Suprapubic skin (tissue), 4 donors: ENCODE data around the gene PCDHA9. TPM values are rescaled to one million over a fixed set of nuclear protein-coding genes. Genes with fewer than 3 reads are reported as not detected.

ENCODE experiments used
- DNase-seq, 2 donors: peaks; one replicate each; pipeline ENCODE4 v3.0.0-alpha.2; 2019; ENCODE audit warnings: low spot score in 2 of 2
- H3K27ac ChIP-seq: fragments of 200-600 bp; sonication (generic); one replicate; pipeline ENCODE4 v1.5.1; 2019
- H3K27me3 ChIP-seq: fragments of 200-600 bp; sonication (generic); one replicate; pipeline ENCODE4 v1.5.1; 2019
- H3K36me3 ChIP-seq: fragments of 200-600 bp; sonication (generic); one replicate; pipeline ENCODE4 v1.5.1; 2019
- H3K4me1 ChIP-seq: fragments of 200-600 bp; sonication (generic); one replicate; pipeline ENCODE4 v1.5.1; 2019
- H3K4me3 ChIP-seq: fragments of 200-600 bp; sonication (generic); one replicate; pipeline ENCODE4 v1.5.1; 2019; ENCODE audit warnings: mild to moderate bottlenecking
- H3K9me3 ChIP-seq: fragments of 200-600 bp; sonication (generic); one replicate; pipeline ENCODE4 v1.5.1; 2019
- CTCF ChIP-seq, 2 donors: fragments of 200-600 bp in 1 of 2; fragments of 450-650 bp in 1 of 2; sonication (generic) in 1 of 2; IDR thresholded peaks; one replicate each; pipeline ENCODE4 v1.5.1; 2016 to 2019; ENCODE audit warnings: antibody characterized with exemption in 2 of 2, mild to moderate bottlenecking in 1 of 2, moderate library complexity in 1 of 2
- EP300 ChIP-seq: sonication (generic); formaldehyde crosslinking; IDR thresholded peaks from one replicate; pipeline ENCODE4 v1.6.1; 2017; ENCODE audit warnings: antibody characterized with exemption
- POLR2A ChIP-seq, 2 donors: fragments of 450-650 bp; IDR thresholded peaks; one replicate each; pipeline ENCODE4 v1.6.1; 2017; ENCODE audit warnings: antibody characterized with exemption in 2 of 2, mild to moderate bottlenecking in 2 of 2, moderate library complexity in 2 of 2
- POLR2AphosphoS5 ChIP-seq, 3 donors: sonication (generic); formaldehyde crosslinking; IDR thresholded peaks; one replicate each; pipeline ENCODE4 v1.6.1; 2017; ENCODE audit warnings: antibody characterized with exemption in 3 of 3
- whole genome bisulfite sequencing: methylation state at CpG from one replicate; pipeline ENCODE4 v1.1.5; 2018; 5-methylcytosine and 5-hydroxymethylcytosine counted together
- total RNA-seq, 4 donors: library from RNA; depleted of rRNA; stranded (reverse); fragments of >200 nt; gene quantifications; one replicate each; pipeline ENCODE4 v1.1.0, GENCODE V29; 2016

Gene PCDHA9
- total RNA-seq, 4 donors from 2014 or later, result 0.08 to 0.34 (median 0.26) TPM

GRCh38 chr5:140877262-140877581, 29.0 kb downstream of the PCDHA9 start:
- no peak for DNase-seq
- TF ChIP-seq CTCF (IDR thresholded peaks at IDR 0.05) (no peak), POLR2AphosphoS5 (IDR thresholded peaks at IDR 0.05) (no peak), POLR2A (IDR thresholded peaks at IDR 0.05) (no peak), EP300 (no peak)
- no peak overlapping the region for H3K27ac ChIP-seq
- H3K36me3 ChIP-seq, result no peaks in the 10 kb centered on the region
- H3K27me3 ChIP-seq, result peaks cover 4% of the 10 kb centered on the region
- 80% methylated on average over 1 of the region's 37 CpGs for WGBS
- H3K9me3 ChIP-seq, result peaks cover 20% of the 10 kb centered on the region
- no peaks in the 10 kb centered on the region for H3K4me1 ChIP-seq
- H3K4me3 ChIP-seq, result no peak overlapping the region

- no peak for TF ChIP-seq POLR2AphosphoS5 (IDR thresholded peaks at IDR 0.05)
- no peak for TF ChIP-seq EP300
- no peak for TF ChIP-seq CTCF (IDR thresholded peaks at IDR 0.05)
- TF ChIP-seq POLR2A (IDR thresholded peaks at IDR 0.05), result no peak
- H3K4me1 ChIP-seq, result no peaks in the 10 kb centered on the region
- H3K36me3 ChIP-seq, result no peaks in the 10 kb centered on the region
- WGBS, result 16% methylated on average over 21 of the region's 35 CpGs
- H3K27me3 ChIP-seq, result peaks cover 2% of the 10 kb centered on the region
- H3K4me3 ChIP-seq, result no peak within 1 kb of the TSS
- H3K9me3 ChIP-seq, result peaks cover 32% of the 10 kb centered on the region
- no peak for DNase-seq
- H3K27ac ChIP-seq, result no peak within 1 kb of the TSS
Observed at GRCh38 chr5:140881889-140882590, 33.9 kb downstream of the PCDHA9 start, which contains the start of gene PCDHA13. Gene PCDHA13 (plus strand): TSS chr5:140882124. CDS start chr5:140882269, 145 bp downstream.

GRCh38 chr5:140882591-140882899, 34.4 kb downstream of the PCDHA9 start:
- DNase-seq, result no peak
- no peaks in the 10 kb centered on the region for H3K36me3 ChIP-seq
- WGBS, result 21% methylated on average over 12 of the region's 12 CpGs
- TF ChIP-seq POLR2AphosphoS5 (IDR thresholded peaks at IDR 0.05) (no peak), CTCF (IDR thresholded peaks at IDR 0.05) (no peak), POLR2A (IDR thresholded peaks at IDR 0.05) (no peak), EP300 (no peak)
- no peak overlapping the region for H3K4me3 ChIP-seq
- no peak overlapping the region for H3K27ac ChIP-seq
- no peaks in the 10 kb centered on the region for H3K27me3 ChIP-seq
- H3K4me1 ChIP-seq, result no peaks in the 10 kb centered on the region
- peaks cover 27% of the 10 kb centered on the region for H3K9me3 ChIP-seq

- peaks cover 27% of the 10 kb centered on the region for H3K9me3 ChIP-seq
- no peak for DNase-seq
- WGBS, result 41% methylated on average over 13 of the region's 41 CpGs
Observed at GRCh38 chr5:140883373-140883772, 35.2 kb downstream of the PCDHA9 start.

GRCh38 chr5:140883927-140884697, 35.9 kb downstream of the PCDHA9 start:
- 48% methylated on average over 23 of the region's 79 CpGs for WGBS
- no peak overlapping the region for H3K4me3 ChIP-seq

More at GRCh38 chr5:140883373-140883772, 35.2 kb downstream of the PCDHA9 start:
- no peak overlapping the region for H3K4me3 ChIP-seq
- H3K27ac ChIP-seq, result no peak overlapping the region
- no peaks in the 10 kb centered on the region for H3K27me3 ChIP-seq
- H3K4me1 ChIP-seq, result no peaks in the 10 kb centered on the region
- no peaks in the 10 kb centered on the region for H3K36me3 ChIP-seq
- TF ChIP-seq EP300, result no peak

More at GRCh38 chr5:140883927-140884697, 35.9 kb downstream of the PCDHA9 start:
- H3K27me3 ChIP-seq, result no peaks in the 10 kb centered on the region
- H3K36me3 ChIP-seq, result no peaks in the 10 kb centered on the region
- H3K27ac ChIP-seq, result no peak overlapping the region
- no peak for TF ChIP-seq POLR2AphosphoS5 (IDR thresholded peaks at IDR 0.05)
- no peak for TF ChIP-seq POLR2A (IDR thresholded peaks at IDR 0.05)
- no peak for TF ChIP-seq CTCF (IDR thresholded peaks at IDR 0.05)
- TF ChIP-seq EP300, result no peak
- H3K4me1 ChIP-seq, result no peaks in the 10 kb centered on the region
- DNase-seq, result no peak
- H3K9me3 ChIP-seq, result peaks cover 27% of the 10 kb centered on the region

Other genes with a start within 250 kb of the PCDHA9 start
- gene CD14, start 215.2 kb upstream of the PCDHA9 start, total RNA-seq, result 10 to 100 TPM in 2 of 4 donors, 1 to 10 TPM in 2; 6.7 to 12.6 (median 9.9) TPM
- gene TMCO6, start 208.9 kb upstream of the PCDHA9 start, total RNA-seq, result 10 to 100 TPM; 22.3 to 61.6 (median 38.8) TPM
- gene NDUFA2, start 200.8 kb upstream of the PCDHA9 start, total RNA-seq, result 10 to 100 TPM; 47.2 to 62.8 (median 57.4) TPM
- gene IK, start 200.6 kb upstream of the PCDHA9 start, total RNA-seq, result 100 to 1,000 TPM in 2 of 4 donors, 10 to 100 TPM in 2; 73.2 to 149 (median 92.0) TPM
- 10 to 100 TPM; 15.7 to 41.5 (median 22.8) TPM for gene WDR55, start 183.5 kb upstream of the PCDHA9 start, total RNA-seq
- gene DND1, start 174.8 kb upstream of the PCDHA9 start, total RNA-seq, result 1 to 10 TPM in 3 of 4 donors, under 1 TPM in 1; 0.98 to 3.5 (median 2.6) TPM
- 10 to 100 TPM; 73.3 to 87.0 (median 79.2) TPM for gene HARS1, start 157.0 kb upstream of the PCDHA9 start, total RNA-seq
- 10 to 100 TPM; 21.0 to 57.0 (median 35.1) TPM for gene HARS2, start 156.9 kb upstream of the PCDHA9 start, total RNA-seq
- 10 to 100 TPM; 18.2 to 36.3 (median 28.0) TPM for gene ZMAT2, start 147.9 kb upstream of the PCDHA9 start, total RNA-seq
- gene PCDHA1, start 62.2 kb upstream of the PCDHA9 start, total RNA-seq, result not detected
- not detected for gene PCDHA2, start 53.5 kb upstream of the PCDHA9 start, total RNA-seq
- gene PCDHA3, start 47.3 kb upstream of the PCDHA9 start, total RNA-seq, result under 1 TPM; 0.23 to 0.89 (median 0.40) TPM
- under 1 TPM; 0.21 to 0.62 (median 0.54) TPM for gene PCDHA4, start 41.3 kb upstream of the PCDHA9 start, total RNA-seq
- under 1 TPM in 3 of 4 donors, not detected in 1; 0.15 to 0.42 (median 0.16) TPM for gene PCDHA5, start 26.8 kb upstream of the PCDHA9 start, total RNA-seq
- gene PCDHA6, start 20.4 kb upstream of the PCDHA9 start, total RNA-seq, result under 1 TPM in 3 of 4 donors, not detected in 1; 0.55 to 0.89 (median 0.56) TPM
- gene PCDHA7, start 14.1 kb upstream of the PCDHA9 start, total RNA-seq, result under 1 TPM in 2 of 4 donors, not detected in 2; 0.38 to 0.52 TPM
- under 1 TPM in 3 of 4 donors, not detected in 1; 0.16 to 0.40 (median 0.17) TPM for gene PCDHA8, start 7.2 kb upstream of the PCDHA9 start, total RNA-seq
- 1 to 10 TPM in 1 of 4 donors, under 1 TPM in 3; 0.42 to 1.0 (median 0.57) TPM for gene PCDHA10, start 7.5 kb downstream of the PCDHA9 start, total RNA-seq
- under 1 TPM in 2 of 4 donors, not detected in 2; 0.26 to 0.93 TPM for gene PCDHA11, start 20.6 kb downstream of the PCDHA9 start, total RNA-seq
- under 1 TPM in 3 of 4 donors, not detected in 1; 0.36 to 0.85 (median 0.48) TPM for gene PCDHA12, start 26.9 kb downstream of the PCDHA9 start, total RNA-seq
- gene PCDHA13, start 33.7 kb downstream of the PCDHA9 start, total RNA-seq, result under 1 TPM in 2 of 4 donors, not detected in 2; 0.38 to 0.47 TPM
- gene PCDHAC1, start 77.9 kb downstream of the PCDHA9 start, total RNA-seq, result under 1 TPM in 3 of 4 donors, not detected in 1; 0.11 to 0.64 (median 0.18) TPM
- gene PCDHAC2, start 118.1 kb downstream of the PCDHA9 start, total RNA-seq, result under 1 TPM in 1 of 4 donors, not detected in 3; 0.13 TPM
- not detected for gene PCDHB1, start 203.0 kb downstream of the PCDHA9 start, total RNA-seq
- gene PCDHB2, start 246.2 kb downstream of the PCDHA9 start, total RNA-seq, result 1 to 10 TPM; 2.2 to 5.4 (median 4.2) TPM